ENCODE results near the gene AKAP8L. TPM values are rescaled to one million over a fixed set of nuclear protein-coding genes. Genes with fewer than 3 reads are reported as not detected.

The AKAP8L gene
- polyA plus RNA-seq, 1 of the 3 experiments (the other 2 are of a cell fraction) = 44.7 TPM

GRCh38 chr19:15456871-15457700 lies 38.3 kb upstream of the AKAP8L start:
- WGBS (ENCODE audit: low lambda C conversion rate) = 7% methylated on average over 8 of the region's 86 CpGs
- TF ChIP-seq GATA2 (CRISPR knock-in tag; IDR thresholded peaks at IDR 0.05) (no peak), IRF3 (IDR thresholded peaks at IDR 0.05; ENCODE audit: low read depth, low read length) (no peak), RCOR1 (IDR thresholded peaks at IDR 0.05; ENCODE audit: low read length) (no peak), JUND (IDR thresholded peaks at IDR 0.05) (no peak), ZBTB33 (IDR thresholded peaks at IDR 0.05; ENCODE audit: borderline replicate concordance, low read depth) (no peak), EP300 (IDR thresholded peaks at IDR 0.05; ENCODE audit: borderline replicate concordance in 1 of 2, low read depth in 1 of 2, low read length in 1 of 2) (no peak), FOSL2 (IDR thresholded peaks at IDR 0.05; ENCODE audit: borderline replicate concordance, low read depth) (no peak), MXI1 (IDR thresholded peaks at IDR 0.05; ENCODE audit: low read depth, low read length) (no peak), POLR2AphosphoS5 (IDR thresholded peaks at IDR 0.05; ENCODE audit: low read depth, low read length) (no peak), MEF2A (IDR thresholded peaks at IDR 0.05; ENCODE audit: borderline replicate concordance, low read depth) (no peak), TEAD4 (IDR thresholded peaks at IDR 0.05; ENCODE audit: borderline replicate concordance, insufficient read depth) (no peak), FOXJ3 (CRISPR knock-in tag; IDR thresholded peaks at IDR 0.05) (no peak), CTCF (IDR thresholded peaks at IDR 0.05) (no peak), USF1 (IDR thresholded peaks at IDR 0.05; ENCODE audit: borderline replicate concordance, low read depth) (no peak), EZH2phosphoT487 (IDR thresholded peaks at IDR 0.05; ENCODE audit: borderline replicate concordance, low read depth) (no peak)
- Histone ChIP-seq H3K4me2 (no peak overlapping the region), H3K9ac (no peak overlapping the region), H3K27me3 (ENCODE audit: insufficient read depth) (peaks cover 48% of the 10 kb centered on the region), H3K4me3 (ENCODE audit: low read depth in 2 of 2, low read length in 1 of 2) (no peak overlapping the region), H3K9me3 (no peaks in the 10 kb centered on the region), H3K9me2 (no peaks in the 10 kb centered on the region), H3F3A (replicated peaks; ENCODE audit: insufficient read depth) (peaks cover 1% of the 10 kb centered on the region), H2AFZ (ENCODE audit: low read depth) (no peak overlapping the region), H3K27ac (ENCODE audit: low read depth in 2 of 2, low read length in 1 of 2) (no peak overlapping the region), H3K79me2 (ENCODE audit: insufficient read depth) (no peaks in the 10 kb centered on the region), H4K20me1 (ENCODE audit: insufficient read depth) (no peaks in the 10 kb centered on the region), H3K4me1 (ENCODE audit: control insufficient read depth in 1 of 2, insufficient read depth in 2 of 2, low read depth in 1 of 2, low read length in 1 of 2) (peaks cover 0 to 10% of the 10 kb centered on the region in 2 experiments; a peak in 2 of 4 replicates), H3K36me3 (replicated peaks in 1 of 2; ENCODE audit: control insufficient read depth in 1 of 2, insufficient read depth in 2 of 2, low read length in 1 of 2) (no peaks in the 10 kb centered on the region)
- POLR2A ChIA-PET = interaction anchor here (0.9 kb wide), 1 partner anchor 38 kb away, joined by 3 read pairs; the partner anchor contains the start of gene AKAP8L
- CTCF ChIA-PET = interaction anchor here (0.8 to 1.4 kb wide), 4 partner anchors 9 to 280 kb away, joined by 3 to 5 read pairs (median 4); no protein-coding TSS in a partner anchor
- no peak for DNase-seq

All from SK-N-SH (cell line).